Sigmoid colon (tissue), 4 donors: ENCODE data around the gene THRA.

ENCODE experiments used
- CTCF ChIP-seq, 4 experiments: fragments of 450-650 bp in 3 of 4; fragments of 200-600 bp in 1 of 4; IDR thresholded peaks; one replicate each; pipeline ENCODE4 v1.5.1; 2016 to 2019; ENCODE audit warnings: antibody characterized with exemption in 4 of 4, mild to moderate bottlenecking in 3 of 4, moderate library complexity in 2 of 4
- EP300 ChIP-seq, 4 donors: sonication (generic); formaldehyde crosslinking; IDR thresholded peaks; one replicate each; pipeline ENCODE4 v1.6.1; 2017; ENCODE audit warnings: antibody characterized with exemption in 4 of 4
- POLR2A ChIP-seq, 2 donors: fragments of 450-650 bp; IDR thresholded peaks; one replicate each; pipeline ENCODE4 v1.6.1; 2016; ENCODE audit warnings: antibody characterized with exemption in 2 of 2, mild to moderate bottlenecking in 2 of 2, moderate library complexity in 2 of 2
- POLR2AphosphoS5 ChIP-seq, 4 donors: sonication (generic); formaldehyde crosslinking; IDR thresholded peaks; one replicate each; pipeline ENCODE4 v1.6.1; 2017; ENCODE audit warnings: antibody characterized with exemption in 4 of 4

- TF ChIP-seq CTCF (IDR thresholded peaks at IDR 0.05) (peak in 3 of 4 experiments; percentile 38 to 58 (median 53)), EP300 (IDR thresholded peaks at IDR 0.05) (no peak), POLR2A (IDR thresholded peaks at IDR 0.05) (no peak), POLR2AphosphoS5 (IDR thresholded peaks at IDR 0.05) (no peak)
Observed at GRCh38 chr17:40035162-40035559, 27.6 kb upstream of the THRA start.
